ENCODE data around the gene TTC39A. TPM values are rescaled to one million over a fixed set of nuclear protein-coding genes. Genes with fewer than 3 reads are reported as not detected.

The TTC39A gene
- total RNA-seq, 3 donors from 2014 or later (not counting 1 experiment from before 2014, with no cell fraction given): 0.38 TPM; not detected in 2

GRCh38 chr1:51301152-51301843 lies 29.1 kb downstream of the TTC39A start:
- intact Hi-C loops (cut with micrococcal nuclease): no loop called here
- Histone ChIP-seq H3K4me3 (ENCODE audit: low read length) (no peak overlapping the region), H3K36me3 (ENCODE audit: control insufficient read depth, insufficient read depth, low read length) (no peaks in the 10 kb centered on the region), H3K27me3 (ENCODE audit: control insufficient read depth, insufficient read depth, low read length) (no peaks in the 10 kb centered on the region), H3K4me1 (ENCODE audit: control insufficient read depth, insufficient read depth, low read length) (peaks cover 11% of the 10 kb centered on the region), H3K27ac (ENCODE audit: low read length) (no peak overlapping the region), H3K9me3 (ENCODE audit: control insufficient read depth, insufficient read depth, low read length) (no peaks in the 10 kb centered on the region)
- Mint-ChIP-seq H3K4me1 (peaks cover 10 to 22% of the 10 kb centered on the region in 2 donors), H3K27me3 (ENCODE audit: low read depth in 2 of 2) (peaks cover 0 to 4% of the 10 kb centered on the region in 2 donors), H3K27ac (no peak overlapping the region), H3K4me3 (no peak overlapping the region), H3K9me3 (no peaks in the 10 kb centered on the region), H3K36me3 (no peaks in the 10 kb centered on the region)
- DNase-seq (no peak), ATAC-seq (no peak)
- WGBS (ENCODE audit: insufficient coverage): 74% methylated on average over 10 of the region's 10 CpGs
- TF ChIP-seq CTCF (IDR thresholded peaks at IDR 0.05): no peak

- Mint-ChIP-seq H3K36me3 (no peaks in the 10 kb centered on the region), H3K9me3 (no peaks in the 10 kb centered on the region), H3K27me3 (ENCODE audit: low read depth in 2 of 2) (peaks cover 0 to 4% of the 10 kb centered on the region in 2 donors), H3K27ac (no peak overlapping the region), H3K4me1 (peaks cover 11 to 26% of the 10 kb centered on the region in 2 donors), H3K4me3 (no peak overlapping the region)
- no peak overlapping the region for H3K4me3 ChIP-seq (ENCODE audit: low read length)
- no peak for TF ChIP-seq CTCF (IDR thresholded peaks at IDR 0.05)
- WGBS (ENCODE audit: insufficient coverage): 80% methylated on average over 6 of the region's 6 CpGs
- ATAC-seq: no peak
- DNase-seq: no peak
- H3K4me1 ChIP-seq (ENCODE audit: control insufficient read depth, insufficient read depth, low read length): peaks cover 13% of the 10 kb centered on the region
- H3K27me3 ChIP-seq (ENCODE audit: control insufficient read depth, insufficient read depth, low read length): no peaks in the 10 kb centered on the region
- intact Hi-C loops (cut with micrococcal nuclease): no loop called here
- no peak overlapping the region for H3K27ac ChIP-seq (ENCODE audit: low read length)
- no peaks in the 10 kb centered on the region for H3K9me3 ChIP-seq (ENCODE audit: control insufficient read depth, insufficient read depth, low read length)
- no peaks in the 10 kb centered on the region for H3K36me3 ChIP-seq (ENCODE audit: control insufficient read depth, insufficient read depth, low read length)
These were observed 30.2 kb downstream of the TTC39A start for GRCh38 chr1:51299981-51300670.

GRCh38 chr1:51299185-51299885 lies 31.0 kb downstream of the TTC39A start:
- no peak overlapping the region for H3K4me3 Mint-ChIP-seq
- no peaks in the 10 kb centered on the region for H3K36me3 Mint-ChIP-seq
- H3K4me1 Mint-ChIP-seq: peaks cover 11 to 32% of the 10 kb centered on the region in 2 donors
- Histone ChIP-seq H3K27me3 (ENCODE audit: control insufficient read depth, insufficient read depth, low read length) (no peaks in the 10 kb centered on the region), H3K4me3 (ENCODE audit: low read length) (no peak overlapping the region), H3K36me3 (ENCODE audit: control insufficient read depth, insufficient read depth, low read length) (no peaks in the 10 kb centered on the region), H3K27ac (ENCODE audit: low read length) (no peak overlapping the region), H3K9me3 (ENCODE audit: control insufficient read depth, insufficient read depth, low read length) (no peaks in the 10 kb centered on the region), H3K4me1 (ENCODE audit: control insufficient read depth, insufficient read depth, low read length) (peaks cover 13% of the 10 kb centered on the region)
- intact Hi-C loops (cut with micrococcal nuclease): no loop called here
- H3K9me3 Mint-ChIP-seq: no peaks in the 10 kb centered on the region
- no peak overlapping the region for H3K27ac Mint-ChIP-seq
- WGBS (ENCODE audit: insufficient coverage): 86% methylated on average over 11 of the region's 11 CpGs
- H3K27me3 Mint-ChIP-seq (ENCODE audit: low read depth in 2 of 2): peaks cover 0 to 4% of the 10 kb centered on the region in 2 donors
- DNase-seq (no peak), ATAC-seq (no peak)
- no peak for TF ChIP-seq CTCF (IDR thresholded peaks at IDR 0.05)
